ENCODE measurements around the gene ACTR1A. TPM values are rescaled to one million over a fixed set of nuclear protein-coding genes. Genes with fewer than 3 reads are reported as not detected.

The ACTR1A gene
- total RNA-seq, 1 experiment from 2014 or later = 128 TPM

DNA sequence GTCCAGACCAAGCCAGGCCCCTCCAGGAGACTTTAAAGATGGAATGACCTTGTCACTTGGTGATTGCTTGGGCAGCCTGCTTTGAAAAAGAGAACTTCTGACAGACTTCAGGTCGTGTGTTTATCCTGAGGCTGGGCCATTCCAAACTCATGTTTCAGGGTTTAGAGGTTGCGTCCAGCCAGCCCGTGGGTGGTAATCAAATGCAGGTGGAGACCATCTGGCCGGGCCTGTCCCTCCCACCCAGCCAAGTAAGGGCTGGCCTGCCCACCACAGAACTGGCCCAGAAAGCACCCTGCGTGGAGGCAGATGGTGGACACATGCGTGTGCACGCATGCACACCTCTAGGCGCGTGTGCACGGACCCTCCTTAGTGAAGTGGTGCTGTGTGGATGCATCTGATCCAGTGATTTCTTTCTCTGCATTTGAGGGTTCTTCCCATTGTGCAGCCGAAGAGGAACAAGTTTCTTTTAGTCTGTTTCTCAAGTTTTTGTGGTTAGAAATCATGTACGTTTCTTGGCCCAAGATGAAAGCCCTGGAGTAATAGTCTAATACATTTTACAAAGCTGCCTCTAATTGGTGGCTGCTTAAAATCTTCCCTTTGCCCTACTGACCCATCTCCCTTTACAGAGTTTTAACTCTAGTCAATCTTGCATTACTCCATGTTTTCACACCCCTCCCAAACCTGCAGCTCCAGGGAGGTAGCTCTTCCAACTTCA lies 44.3 kb upstream of the ACTR1A start:
- BruUV-seq (replicated peaks) = no TSS peak
- Histone ChIP-seq H3K4me3 (ENCODE audit: low read depth, low read length, poor library complexity, severe bottlenecking) (no peak overlapping the region), H3K36me3 (ENCODE audit: insufficient read depth, low read length, poor library complexity, severe bottlenecking) (no peaks in the 10 kb centered on the region), H3K27ac (ENCODE audit: low read depth, low read length, poor library complexity, severe bottlenecking) (no peak overlapping the region), H3K27me3 (replicated peaks; ENCODE audit: insufficient read depth, low read depth, low read length, poor library complexity) (no peaks in the 10 kb centered on the region), H3K9me3 (ENCODE audit: low read depth, low read length, poor library complexity, severe bottlenecking) (no peaks in the 10 kb centered on the region), H3K4me1 (ENCODE audit: insufficient read depth, low read length, poor library complexity, severe bottlenecking) (no peaks in the 10 kb centered on the region)
- DNase-seq (ENCODE audit: low spot score) = no peak
- intact Hi-C loops (cut with micrococcal nuclease; ENCODE audit: unreplicated experiment) = no loop called here
- TF ChIP-seq EZH2 (IDR thresholded peaks at IDR 0.05; ENCODE audit: borderline replicate concordance, low read depth, low read length, poor library complexity, severe bottlenecking) = no peak
- TF ChIP-seq, protein P1, sequence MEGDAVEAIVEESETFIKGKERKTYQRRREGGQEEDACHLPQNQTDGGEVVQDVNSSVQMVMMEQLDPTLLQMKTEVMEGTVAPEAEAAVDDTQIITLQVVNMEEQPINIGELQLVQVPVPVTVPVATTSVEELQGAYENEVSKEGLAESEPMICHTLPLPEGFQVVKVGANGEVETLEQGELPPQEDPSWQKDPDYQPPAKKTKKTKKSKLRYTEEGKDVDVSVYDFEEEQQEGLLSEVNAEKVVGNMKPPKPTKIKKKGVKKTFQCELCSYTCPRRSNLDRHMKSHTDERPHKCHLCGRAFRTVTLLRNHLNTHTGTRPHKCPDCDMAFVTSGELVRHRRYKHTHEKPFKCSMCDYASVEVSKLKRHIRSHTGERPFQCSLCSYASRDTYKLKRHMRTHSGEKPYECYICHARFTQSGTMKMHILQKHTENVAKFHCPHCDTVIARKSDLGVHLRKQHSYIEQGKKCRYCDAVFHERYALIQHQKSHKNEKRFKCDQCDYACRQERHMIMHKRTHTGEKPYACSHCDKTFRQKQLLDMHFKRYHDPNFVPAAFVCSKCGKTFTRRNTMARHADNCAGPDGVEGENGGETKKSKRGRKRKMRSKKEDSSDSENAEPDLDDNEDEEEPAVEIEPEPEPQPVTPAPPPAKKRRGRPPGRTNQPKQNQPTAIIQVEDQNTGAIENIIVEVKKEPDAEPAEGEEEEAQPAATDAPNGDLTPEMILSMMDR (conservative IDR thresholded peaks at IDR 0.05; ENCODE audit: low read depth, low read length) = no peak
- ChIA-PET POLR2A (ENCODE audit: low non-redundant PET) (no interaction called here), CTCF (no interaction called here)

DNA sequence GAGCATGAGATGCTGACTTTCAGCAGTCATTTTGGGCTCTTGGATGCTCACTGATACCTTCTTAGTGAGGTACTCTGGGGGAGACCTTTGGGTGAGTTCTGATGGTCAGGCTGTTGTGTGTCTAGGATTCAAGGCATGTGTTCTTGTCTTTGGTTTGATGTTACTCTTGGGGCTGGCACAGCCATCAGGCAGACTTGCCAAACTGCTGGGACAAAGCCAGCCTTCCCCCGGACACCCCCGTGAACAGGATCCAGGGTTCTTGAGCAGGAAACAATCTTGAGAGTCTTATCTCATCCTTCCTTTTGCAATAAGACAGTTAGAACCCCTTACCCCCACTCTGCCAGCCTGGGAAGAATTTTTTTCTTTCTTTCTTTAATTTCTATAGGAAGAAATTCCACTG lies 43.5 kb upstream of the ACTR1A start:
- TF ChIP-seq EZH2 (IDR thresholded peaks at IDR 0.05; ENCODE audit: borderline replicate concordance, low read depth, low read length, poor library complexity, severe bottlenecking) = no peak
- TF ChIP-seq, protein P1 (conservative IDR thresholded peaks at IDR 0.05; ENCODE audit: low read depth, low read length) = no peak
- no peaks in the 10 kb centered on the region for H3K4me1 ChIP-seq (ENCODE audit: insufficient read depth, low read length, poor library complexity, severe bottlenecking)
- no peaks in the 10 kb centered on the region for H3K27me3 ChIP-seq (replicated peaks; ENCODE audit: insufficient read depth, low read depth, low read length, poor library complexity)
- no peaks in the 10 kb centered on the region for H3K9me3 ChIP-seq (ENCODE audit: low read depth, low read length, poor library complexity, severe bottlenecking)
- BruUV-seq (replicated peaks) = no TSS peak
- intact Hi-C loops (cut with micrococcal nuclease; ENCODE audit: unreplicated experiment) = no loop called here
- CTCF ChIA-PET = no interaction called here
- peak; percentile 5 for DNase-seq (ENCODE audit: low spot score)
- no peak overlapping the region for H3K4me3 ChIP-seq (ENCODE audit: low read depth, low read length, poor library complexity, severe bottlenecking)
- POLR2A ChIA-PET (ENCODE audit: low non-redundant PET) = no interaction called here
- no peak overlapping the region for H3K27ac ChIP-seq (ENCODE audit: low read depth, low read length, poor library complexity, severe bottlenecking)
- H3K36me3 ChIP-seq (ENCODE audit: insufficient read depth, low read length, poor library complexity, severe bottlenecking) = no peaks in the 10 kb centered on the region

DNA sequence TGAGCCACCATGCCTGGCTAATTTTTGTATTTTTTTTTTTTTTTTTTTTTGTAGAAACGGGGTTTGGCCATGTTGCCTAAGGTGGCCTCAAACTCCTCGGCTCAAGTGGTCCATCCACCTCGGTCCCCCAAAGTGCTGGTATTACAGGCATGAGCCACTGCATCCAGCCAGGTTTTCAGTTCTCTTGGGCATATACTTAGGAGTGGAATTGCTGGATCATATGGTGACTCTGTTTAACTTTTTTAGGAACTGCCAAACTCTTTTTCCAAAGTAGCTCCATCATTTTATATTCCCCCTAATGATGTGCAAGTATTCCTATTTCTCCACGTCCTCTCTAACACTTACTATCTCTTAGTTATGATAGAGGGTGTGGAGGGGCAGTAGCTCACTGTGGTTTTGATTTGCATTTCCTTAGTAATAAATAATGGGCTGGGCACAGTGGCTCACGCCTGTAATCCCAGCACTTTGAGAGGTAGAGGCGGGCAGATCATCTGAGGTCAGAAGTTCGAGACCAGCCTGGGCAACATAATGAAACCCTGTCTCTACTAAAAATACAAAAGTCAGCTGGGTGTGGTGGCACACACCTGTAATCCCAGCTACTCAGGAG lies 42.9 kb upstream of the ACTR1A start:
- no peaks in the 10 kb centered on the region for H3K36me3 ChIP-seq (ENCODE audit: insufficient read depth, low read length, poor library complexity, severe bottlenecking)
- CTCF ChIA-PET = no interaction called here

More for the DNA sequence above, 42.9 kb upstream of the ACTR1A start:
- DNase-seq (ENCODE audit: low spot score) = no peak
- POLR2A ChIA-PET (ENCODE audit: low non-redundant PET) = no interaction called here
- no TSS peak for BruUV-seq (replicated peaks)
- no peaks in the 10 kb centered on the region for H3K4me1 ChIP-seq (ENCODE audit: insufficient read depth, low read length, poor library complexity, severe bottlenecking)
- TF ChIP-seq, protein P1 (conservative IDR thresholded peaks at IDR 0.05; ENCODE audit: low read depth, low read length) = no peak
- TF ChIP-seq EZH2 (IDR thresholded peaks at IDR 0.05; ENCODE audit: borderline replicate concordance, low read depth, low read length, poor library complexity, severe bottlenecking) = no peak
- no peak overlapping the region for H3K27ac ChIP-seq (ENCODE audit: low read depth, low read length, poor library complexity, severe bottlenecking)
- intact Hi-C loops (cut with micrococcal nuclease; ENCODE audit: unreplicated experiment) = no loop called here
- no peaks in the 10 kb centered on the region for H3K9me3 ChIP-seq (ENCODE audit: low read depth, low read length, poor library complexity, severe bottlenecking)
- no peak overlapping the region for H3K4me3 ChIP-seq (ENCODE audit: low read depth, low read length, poor library complexity, severe bottlenecking)
- H3K27me3 ChIP-seq (replicated peaks; ENCODE audit: insufficient read depth, low read depth, low read length, poor library complexity) = no peaks in the 10 kb centered on the region
